Measurements from ENCODE around the gene LRIG1. TPM values are rescaled to one million over a fixed set of nuclear protein-coding genes. Genes with fewer than 3 reads are reported as not detected.

Gene LRIG1
- total RNA-seq, 1 experiment from 2014 or later = 52.4 TPM

GRCh38 chr3:66366747-66367146, 134.1 kb downstream of the LRIG1 start:
- Histone ChIP-seq H3K36me3 (ENCODE audit: insufficient read depth, low read length) (no peaks in the 10 kb centered on the region), H3K4me3 (ENCODE audit: low read length) (no peak overlapping the region), H3K27me3 (ENCODE audit: low read length) (no peaks in the 10 kb centered on the region), H3K9ac (ENCODE audit: low read length) (no peak overlapping the region), H3K9me3 (ENCODE audit: low read length) (no peaks in the 10 kb centered on the region), H3K27ac (ENCODE audit: low read length) (no peak overlapping the region), H3K79me2 (ENCODE audit: low read length) (no peaks in the 10 kb centered on the region), H3K9me2 (replicated peaks; ENCODE audit: insufficient read depth, low read length) (no peaks in the 10 kb centered on the region), H3K4me2 (ENCODE audit: low read depth, low read length, poor library complexity, severe bottlenecking) (no peak overlapping the region), H4K20me1 (ENCODE audit: insufficient read depth, low read depth, low read length) (no peaks in the 10 kb centered on the region), H2AFZ (ENCODE audit: low read length) (no peak overlapping the region), H3K4me1 (ENCODE audit: low read length) (peaks cover 25% of the 10 kb centered on the region)
- DNase-seq = no peak

GRCh38 chr3:66365080-66365479, 135.7 kb downstream of the LRIG1 start:
- H3K9ac ChIP-seq (ENCODE audit: low read length) = no peak overlapping the region
- no peaks in the 10 kb centered on the region for H3K9me2 ChIP-seq (replicated peaks; ENCODE audit: insufficient read depth, low read length)
- peaks cover 25% of the 10 kb centered on the region for H3K4me1 ChIP-seq (ENCODE audit: low read length)

GRCh38 chr3:66363148-66363547, 137.7 kb downstream of the LRIG1 start:
- Histone ChIP-seq H3K4me2 (ENCODE audit: low read depth, low read length, poor library complexity, severe bottlenecking) (no peak overlapping the region), H4K20me1 (ENCODE audit: insufficient read depth, low read depth, low read length) (no peaks in the 10 kb centered on the region), H2AFZ (ENCODE audit: low read length) (no peak overlapping the region), H3K9me3 (ENCODE audit: low read length) (no peaks in the 10 kb centered on the region), H3K9me2 (replicated peaks; ENCODE audit: insufficient read depth, low read length) (no peaks in the 10 kb centered on the region), H3K79me2 (ENCODE audit: low read length) (no peaks in the 10 kb centered on the region), H3K9ac (ENCODE audit: low read length) (no peak overlapping the region), H3K27me3 (ENCODE audit: low read length) (no peaks in the 10 kb centered on the region), H3K27ac (ENCODE audit: low read length) (no peak overlapping the region), H3K4me1 (ENCODE audit: low read length) (peaks cover 25% of the 10 kb centered on the region), H3K4me3 (ENCODE audit: low read length) (no peak overlapping the region), H3K36me3 (ENCODE audit: insufficient read depth, low read length) (no peaks in the 10 kb centered on the region)
- no peak for DNase-seq

More at GRCh38 chr3:66365080-66365479, 135.7 kb downstream of the LRIG1 start:
- H3K79me2 ChIP-seq (ENCODE audit: low read length) = no peaks in the 10 kb centered on the region
- no peak overlapping the region for H3K4me3 ChIP-seq (ENCODE audit: low read length)
- no peaks in the 10 kb centered on the region for H3K9me3 ChIP-seq (ENCODE audit: low read length)
- no peak overlapping the region for H3K27ac ChIP-seq (ENCODE audit: low read length)
- no peak for DNase-seq
- no peak overlapping the region for H3K4me2 ChIP-seq (ENCODE audit: low read depth, low read length, poor library complexity, severe bottlenecking)
- H4K20me1 ChIP-seq (ENCODE audit: insufficient read depth, low read depth, low read length) = no peaks in the 10 kb centered on the region
- no peaks in the 10 kb centered on the region for H3K27me3 ChIP-seq (ENCODE audit: low read length)
- no peak overlapping the region for H2AFZ ChIP-seq (ENCODE audit: low read length)
- H3K36me3 ChIP-seq (ENCODE audit: insufficient read depth, low read length) = no peaks in the 10 kb centered on the region

GRCh38 chr3:66362541-66362941, 138.3 kb downstream of the LRIG1 start:
- H3K9me3 ChIP-seq (ENCODE audit: low read length) = no peaks in the 10 kb centered on the region
- no peak overlapping the region for H3K4me2 ChIP-seq (ENCODE audit: low read depth, low read length, poor library complexity, severe bottlenecking)
- no peak overlapping the region for H2AFZ ChIP-seq (ENCODE audit: low read length)
- no peaks in the 10 kb centered on the region for H3K27me3 ChIP-seq (ENCODE audit: low read length)
- H3K9ac ChIP-seq (ENCODE audit: low read length) = no peak overlapping the region
- no peaks in the 10 kb centered on the region for H3K36me3 ChIP-seq (ENCODE audit: insufficient read depth, low read length)
- no peak overlapping the region for H3K27ac ChIP-seq (ENCODE audit: low read length)
- no peak overlapping the region for H3K4me3 ChIP-seq (ENCODE audit: low read length)
- no peaks in the 10 kb centered on the region for H3K79me2 ChIP-seq (ENCODE audit: low read length)
- H3K9me2 ChIP-seq (replicated peaks; ENCODE audit: insufficient read depth, low read length) = no peaks in the 10 kb centered on the region
- DNase-seq = no peak
- H3K4me1 ChIP-seq (ENCODE audit: low read length) = peaks cover 19% of the 10 kb centered on the region
- no peaks in the 10 kb centered on the region for H4K20me1 ChIP-seq (ENCODE audit: insufficient read depth, low read depth, low read length)

- H3K4me2 ChIP-seq (ENCODE audit: low read depth, low read length, poor library complexity, severe bottlenecking) = no peak overlapping the region
- no peak overlapping the region for H3K4me3 ChIP-seq (ENCODE audit: low read length)
- H3K79me2 ChIP-seq (ENCODE audit: low read length) = no peaks in the 10 kb centered on the region
- no peaks in the 10 kb centered on the region for H3K36me3 ChIP-seq (ENCODE audit: insufficient read depth, low read length)
- H3K27me3 ChIP-seq (ENCODE audit: low read length) = no peaks in the 10 kb centered on the region
- H3K27ac ChIP-seq (ENCODE audit: low read length) = no peak overlapping the region
- no peak overlapping the region for H2AFZ ChIP-seq (ENCODE audit: low read length)
- no peak for DNase-seq
- H3K4me1 ChIP-seq (ENCODE audit: low read length) = peaks cover 8% of the 10 kb centered on the region
- H3K9me2 ChIP-seq (replicated peaks; ENCODE audit: insufficient read depth, low read length) = no peaks in the 10 kb centered on the region
- H3K9me3 ChIP-seq (ENCODE audit: low read length) = no peaks in the 10 kb centered on the region
- H3K9ac ChIP-seq (ENCODE audit: low read length) = no peak overlapping the region
- no peaks in the 10 kb centered on the region for H4K20me1 ChIP-seq (ENCODE audit: insufficient read depth, low read depth, low read length)
These were observed 139.5 kb downstream of the LRIG1 start for GRCh38 chr3:66361356-66361755.

GRCh38 chr3:66355997-66356396, 144.8 kb downstream of the LRIG1 start:
- Histone ChIP-seq H3K36me3 (ENCODE audit: insufficient read depth, low read length) (no peaks in the 10 kb centered on the region), H3K79me2 (ENCODE audit: low read length) (no peaks in the 10 kb centered on the region), H3K9me2 (replicated peaks; ENCODE audit: insufficient read depth, low read length) (no peaks in the 10 kb centered on the region), H3K27me3 (ENCODE audit: low read length) (no peaks in the 10 kb centered on the region), H4K20me1 (ENCODE audit: insufficient read depth, low read depth, low read length) (no peaks in the 10 kb centered on the region), H3K4me1 (ENCODE audit: low read length) (no peaks in the 10 kb centered on the region), H2AFZ (ENCODE audit: low read length) (no peak overlapping the region), H3K9me3 (ENCODE audit: low read length) (no peaks in the 10 kb centered on the region), H3K4me2 (ENCODE audit: low read depth, low read length, poor library complexity, severe bottlenecking) (no peak overlapping the region), H3K9ac (ENCODE audit: low read length) (no peak overlapping the region), H3K4me3 (ENCODE audit: low read length) (no peak overlapping the region), H3K27ac (ENCODE audit: low read length) (no peak overlapping the region)
- DNase-seq = no peak

GRCh38 chr3:66355394-66355793, 145.4 kb downstream of the LRIG1 start:
- no peaks in the 10 kb centered on the region for H3K9me2 ChIP-seq (replicated peaks; ENCODE audit: insufficient read depth, low read length)
- H3K79me2 ChIP-seq (ENCODE audit: low read length) = no peaks in the 10 kb centered on the region
- H3K4me1 ChIP-seq (ENCODE audit: low read length) = no peaks in the 10 kb centered on the region
- no peak for DNase-seq
- no peak overlapping the region for H2AFZ ChIP-seq (ENCODE audit: low read length)
- H4K20me1 ChIP-seq (ENCODE audit: insufficient read depth, low read depth, low read length) = no peaks in the 10 kb centered on the region
- no peaks in the 10 kb centered on the region for H3K9me3 ChIP-seq (ENCODE audit: low read length)
- no peaks in the 10 kb centered on the region for H3K36me3 ChIP-seq (ENCODE audit: insufficient read depth, low read length)
- H3K27ac ChIP-seq (ENCODE audit: low read length) = no peak overlapping the region
- no peak overlapping the region for H3K4me2 ChIP-seq (ENCODE audit: low read depth, low read length, poor library complexity, severe bottlenecking)
- no peak overlapping the region for H3K9ac ChIP-seq (ENCODE audit: low read length)
- H3K27me3 ChIP-seq (ENCODE audit: low read length) = no peaks in the 10 kb centered on the region
- H3K4me3 ChIP-seq (ENCODE audit: low read length) = no peak overlapping the region

- Histone ChIP-seq H3K9me2 (replicated peaks; ENCODE audit: insufficient read depth, low read length) (no peaks in the 10 kb centered on the region), H3K4me1 (ENCODE audit: low read length) (no peaks in the 10 kb centered on the region), H3K4me3 (ENCODE audit: low read length) (no peak overlapping the region), H3K9ac (ENCODE audit: low read length) (no peak overlapping the region), H3K27me3 (ENCODE audit: low read length) (no peaks in the 10 kb centered on the region), H3K4me2 (ENCODE audit: low read depth, low read length, poor library complexity, severe bottlenecking) (no peak overlapping the region), H3K27ac (ENCODE audit: low read length) (no peak overlapping the region), H2AFZ (ENCODE audit: low read length) (no peak overlapping the region), H3K79me2 (ENCODE audit: low read length) (no peaks in the 10 kb centered on the region), H4K20me1 (ENCODE audit: insufficient read depth, low read depth, low read length) (no peaks in the 10 kb centered on the region), H3K9me3 (ENCODE audit: low read length) (no peaks in the 10 kb centered on the region), H3K36me3 (ENCODE audit: insufficient read depth, low read length) (no peaks in the 10 kb centered on the region)
- DNase-seq = no peak
These were observed 146.8 kb downstream of the LRIG1 start for GRCh38 chr3:66354001-66354400.

- Histone ChIP-seq H3K27ac (ENCODE audit: low read length) (no peak overlapping the region), H3K27me3 (ENCODE audit: low read length) (no peaks in the 10 kb centered on the region), H3K4me2 (ENCODE audit: low read depth, low read length, poor library complexity, severe bottlenecking) (no peak overlapping the region)
These were observed 147.3 kb downstream of the LRIG1 start for GRCh38 chr3:66353530-66353929.

More at GRCh38 chr3:66353530-66353929, 147.3 kb downstream of the LRIG1 start:
- Histone ChIP-seq H3K9me3 (ENCODE audit: low read length) (no peaks in the 10 kb centered on the region), H3K79me2 (ENCODE audit: low read length) (no peaks in the 10 kb centered on the region), H3K36me3 (ENCODE audit: insufficient read depth, low read length) (no peaks in the 10 kb centered on the region), H3K9ac (ENCODE audit: low read length) (no peak overlapping the region), H3K4me3 (ENCODE audit: low read length) (no peak overlapping the region), H3K9me2 (replicated peaks; ENCODE audit: insufficient read depth, low read length) (no peaks in the 10 kb centered on the region), H2AFZ (ENCODE audit: low read length) (no peak overlapping the region), H3K4me1 (ENCODE audit: low read length) (no peaks in the 10 kb centered on the region), H4K20me1 (ENCODE audit: insufficient read depth, low read depth, low read length) (no peaks in the 10 kb centered on the region)
- no peak for DNase-seq

Measured in Karpas-422 (cell line).